Measurements from ENCODE around the gene TMUB1. TPM values are rescaled to one million over a fixed set of nuclear protein-coding genes. Genes with fewer than 3 reads are reported as not detected.

Gene TMUB1
- total and polyA plus RNA-seq, 9 of the 15 experiments (the other 6 are each of a cell fraction or from before 2014, with no cell fraction given), result 0.14 to 241 (median 74.1) TPM

DNA sequence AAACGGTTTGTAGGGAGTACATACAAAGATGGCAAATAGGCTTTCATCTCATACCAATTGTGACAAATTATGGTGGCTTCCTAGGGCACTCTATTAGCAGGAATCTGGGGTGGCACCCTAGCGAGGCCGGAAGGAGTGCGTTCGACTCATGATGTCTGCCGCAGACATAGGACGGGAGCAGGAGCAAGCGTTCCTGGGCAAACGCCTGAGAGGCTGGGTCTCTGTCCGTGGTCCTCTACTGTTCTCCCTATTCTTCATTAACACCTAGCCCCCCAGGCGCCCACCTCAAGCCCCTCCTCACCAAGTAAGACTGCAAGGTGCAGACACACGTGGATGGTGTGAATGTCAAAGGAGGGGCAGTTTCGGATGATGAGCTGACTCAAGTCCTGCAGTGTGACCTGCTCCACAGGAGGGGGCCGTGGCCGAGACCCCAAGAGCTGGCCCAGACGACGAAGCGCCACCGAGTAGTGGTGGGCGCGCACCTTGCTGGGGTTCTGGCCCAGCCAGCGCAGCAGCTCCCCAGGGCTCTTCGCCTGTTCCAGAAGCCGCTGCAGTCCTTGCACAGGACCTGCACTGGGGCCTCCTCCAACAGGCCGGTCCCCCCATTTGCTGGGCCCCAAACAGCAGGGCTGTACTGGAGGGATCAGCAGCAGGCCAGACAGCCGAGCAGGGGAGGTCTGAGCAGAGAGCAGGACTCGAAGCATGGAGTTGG lies 3.9 kb downstream of the TMUB1 start (continued):
- TF ChIP-seq ZBTB7A (IDR thresholded peaks at IDR 0.05; ENCODE audit: borderline replicate concordance, control insufficient read depth, low read depth, low read length) (0 out of 2 replicates have a peak, but pooled peaks have one; percentile 30), JUND (IDR thresholded peaks at IDR 0.05; ENCODE audit: borderline replicate concordance, low read depth, low read length) (no peak), JUND (tag; IDR thresholded peaks at IDR 0.05; ENCODE audit: borderline replicate concordance, low read depth, low read length) (no peak), ZNF551 (CRISPR knock-in tag; IDR thresholded peaks at IDR 0.05) (no peak), ZNF75A (CRISPR knock-in tag; IDR thresholded peaks at IDR 0.05) (no peak), THRAP3 (IDR thresholded peaks at IDR 0.05; ENCODE audit: borderline replicate concordance) (0 out of 2 replicates have a peak, but pooled peaks have one; percentile 6), XRCC3 (IDR thresholded peaks at IDR 0.05) (no peak), PCBP2 (IDR thresholded peaks at IDR 0.05; ENCODE audit: low read depth, low read length, poor library complexity, severe bottlenecking) (no peak), TARDBP (IDR thresholded peaks at IDR 0.05) (no peak), WHSC1 (IDR thresholded peaks at IDR 0.05; ENCODE audit: low read length) (no peak)
- TF ChIP-seq, protein P1, sequence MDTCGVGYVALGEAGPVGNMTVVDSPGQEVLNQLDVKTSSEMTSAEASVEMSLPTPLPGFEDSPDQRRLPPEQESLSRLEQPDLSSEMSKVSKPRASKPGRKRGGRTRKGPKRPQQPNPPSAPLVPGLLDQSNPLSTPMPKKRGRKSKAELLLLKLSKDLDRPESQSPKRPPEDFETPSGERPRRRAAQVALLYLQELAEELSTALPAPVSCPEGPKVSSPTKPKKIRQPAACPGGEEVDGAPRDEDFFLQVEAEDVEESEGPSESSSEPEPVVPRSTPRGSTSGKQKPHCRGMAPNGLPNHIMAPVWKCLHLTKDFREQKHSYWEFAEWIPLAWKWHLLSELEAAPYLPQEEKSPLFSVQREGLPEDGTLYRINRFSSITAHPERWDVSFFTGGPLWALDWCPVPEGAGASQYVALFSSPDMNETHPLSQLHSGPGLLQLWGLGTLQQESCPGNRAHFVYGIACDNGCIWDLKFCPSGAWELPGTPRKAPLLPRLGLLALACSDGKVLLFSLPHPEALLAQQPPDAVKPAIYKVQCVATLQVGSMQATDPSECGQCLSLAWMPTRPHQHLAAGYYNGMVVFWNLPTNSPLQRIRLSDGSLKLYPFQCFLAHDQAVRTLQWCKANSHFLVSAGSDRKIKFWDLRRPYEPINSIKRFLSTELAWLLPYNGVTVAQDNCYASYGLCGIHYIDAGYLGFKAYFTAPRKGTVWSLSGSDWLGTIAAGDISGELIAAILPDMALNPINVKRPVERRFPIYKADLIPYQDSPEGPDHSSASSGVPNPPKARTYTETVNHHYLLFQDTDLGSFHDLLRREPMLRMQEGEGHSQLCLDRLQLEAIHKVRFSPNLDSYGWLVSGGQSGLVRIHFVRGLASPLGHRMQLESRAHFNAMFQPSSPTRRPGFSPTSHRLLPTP (IDR thresholded peaks at IDR 0.05; ENCODE audit: borderline replicate concordance, extremely low read depth, insufficient read length), result no peak
- TF ChIP-seq, protein P2, sequence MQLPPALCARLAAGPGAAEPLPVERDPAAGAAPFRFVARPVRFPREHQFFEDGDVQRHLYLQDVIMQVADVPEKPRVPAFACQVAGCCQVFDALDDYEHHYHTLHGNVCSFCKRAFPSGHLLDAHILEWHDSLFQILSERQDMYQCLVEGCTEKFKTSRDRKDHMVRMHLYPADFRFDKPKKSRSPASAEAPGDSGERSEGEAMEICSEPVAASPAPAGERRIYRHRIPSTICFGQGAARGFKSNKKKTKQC (CRISPR knock-in tag; IDR thresholded peaks at IDR 0.05), result no peak
- TF ChIP-seq, protein P3, sequence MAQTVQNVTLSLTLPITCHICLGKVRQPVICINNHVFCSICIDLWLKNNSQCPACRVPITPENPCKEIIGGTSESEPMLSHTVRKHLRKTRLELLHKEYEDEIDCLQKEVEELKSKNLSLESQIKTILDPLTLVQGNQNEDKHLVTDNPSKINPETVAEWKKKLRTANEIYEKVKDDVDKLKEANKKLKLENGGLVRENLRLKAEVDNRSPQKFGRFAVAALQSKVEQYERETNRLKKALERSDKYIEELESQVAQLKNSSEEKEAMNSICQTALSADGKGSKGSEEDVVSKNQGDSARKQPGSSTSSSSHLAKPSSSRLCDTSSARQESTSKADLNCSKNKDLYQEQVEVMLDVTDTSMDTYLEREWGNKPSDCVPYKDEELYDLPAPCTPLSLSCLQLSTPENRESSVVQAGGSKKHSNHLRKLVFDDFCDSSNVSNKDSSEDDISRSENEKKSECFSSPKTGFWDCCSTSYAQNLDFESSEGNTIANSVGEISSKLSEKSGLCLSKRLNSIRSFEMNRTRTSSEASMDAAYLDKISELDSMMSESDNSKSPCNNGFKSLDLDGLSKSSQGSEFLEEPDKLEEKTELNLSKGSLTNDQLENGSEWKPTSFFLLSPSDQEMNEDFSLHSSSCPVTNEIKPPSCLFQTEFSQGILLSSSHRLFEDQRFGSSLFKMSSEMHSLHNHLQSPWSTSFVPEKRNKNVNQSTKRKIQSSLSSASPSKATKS (CRISPR knock-in tag; IDR thresholded peaks at IDR 0.05), result no peak
- TF ChIP-seq, protein P4, sequence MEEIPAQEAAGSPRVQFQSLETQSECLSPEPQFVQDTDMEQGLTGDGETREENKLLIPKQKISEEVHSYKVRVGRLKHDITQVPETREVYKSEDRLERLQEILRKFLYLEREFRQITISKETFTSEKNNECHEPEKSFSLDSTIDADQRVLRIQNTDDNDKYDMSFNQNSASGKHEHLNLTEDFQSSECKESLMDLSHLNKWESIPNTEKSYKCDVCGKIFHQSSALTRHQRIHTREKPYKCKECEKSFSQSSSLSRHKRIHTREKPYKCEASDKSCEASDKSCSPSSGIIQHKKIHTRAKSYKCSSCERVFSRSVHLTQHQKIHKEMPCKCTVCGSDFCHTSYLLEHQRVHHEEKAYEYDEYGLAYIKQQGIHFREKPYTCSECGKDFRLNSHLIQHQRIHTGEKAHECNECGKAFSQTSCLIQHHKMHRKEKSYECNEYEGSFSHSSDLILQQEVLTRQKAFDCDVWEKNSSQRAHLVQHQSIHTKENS (CRISPR knock-in tag; IDR thresholded peaks at IDR 0.05), result no peak
- TF ChIP-seq, protein P5, sequence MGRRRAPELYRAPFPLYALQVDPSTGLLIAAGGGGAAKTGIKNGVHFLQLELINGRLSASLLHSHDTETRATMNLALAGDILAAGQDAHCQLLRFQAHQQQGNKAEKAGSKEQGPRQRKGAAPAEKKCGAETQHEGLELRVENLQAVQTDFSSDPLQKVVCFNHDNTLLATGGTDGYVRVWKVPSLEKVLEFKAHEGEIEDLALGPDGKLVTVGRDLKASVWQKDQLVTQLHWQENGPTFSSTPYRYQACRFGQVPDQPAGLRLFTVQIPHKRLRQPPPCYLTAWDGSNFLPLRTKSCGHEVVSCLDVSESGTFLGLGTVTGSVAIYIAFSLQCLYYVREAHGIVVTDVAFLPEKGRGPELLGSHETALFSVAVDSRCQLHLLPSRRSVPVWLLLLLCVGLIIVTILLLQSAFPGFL (CRISPR knock-in tag; IDR thresholded peaks at IDR 0.05), result no peak
- TF ChIP-seq, protein P6, sequence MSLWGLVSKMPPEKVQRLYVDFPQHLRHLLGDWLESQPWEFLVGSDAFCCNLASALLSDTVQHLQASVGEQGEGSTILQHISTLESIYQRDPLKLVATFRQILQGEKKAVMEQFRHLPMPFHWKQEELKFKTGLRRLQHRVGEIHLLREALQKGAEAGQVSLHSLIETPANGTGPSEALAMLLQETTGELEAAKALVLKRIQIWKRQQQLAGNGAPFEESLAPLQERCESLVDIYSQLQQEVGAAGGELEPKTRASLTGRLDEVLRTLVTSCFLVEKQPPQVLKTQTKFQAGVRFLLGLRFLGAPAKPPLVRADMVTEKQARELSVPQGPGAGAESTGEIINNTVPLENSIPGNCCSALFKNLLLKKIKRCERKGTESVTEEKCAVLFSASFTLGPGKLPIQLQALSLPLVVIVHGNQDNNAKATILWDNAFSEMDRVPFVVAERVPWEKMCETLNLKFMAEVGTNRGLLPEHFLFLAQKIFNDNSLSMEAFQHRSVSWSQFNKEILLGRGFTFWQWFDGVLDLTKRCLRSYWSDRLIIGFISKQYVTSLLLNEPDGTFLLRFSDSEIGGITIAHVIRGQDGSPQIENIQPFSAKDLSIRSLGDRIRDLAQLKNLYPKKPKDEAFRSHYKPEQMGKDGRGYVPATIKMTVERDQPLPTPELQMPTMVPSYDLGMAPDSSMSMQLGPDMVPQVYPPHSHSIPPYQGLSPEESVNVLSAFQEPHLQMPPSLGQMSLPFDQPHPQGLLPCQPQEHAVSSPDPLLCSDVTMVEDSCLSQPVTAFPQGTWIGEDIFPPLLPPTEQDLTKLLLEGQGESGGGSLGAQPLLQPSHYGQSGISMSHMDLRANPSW (CRISPR knock-in tag; IDR thresholded peaks at IDR 0.05), result 0 out of 2 replicates have a peak, but pooled peaks have one; percentile 47

Data from K562 (cell line).